K562 (cell line): ENCODE results near the gene OR5AU1. TPM values are rescaled to one million over a fixed set of nuclear protein-coding genes. Genes with fewer than 3 reads are reported as not detected.

ENCODE experiments used
- ATAC-seq: fragments of 200-7000 bp; cut with Tn5 transposase; 3 replicates; pipeline ENCODE4 v1.9.1; 2020; ENCODE audit warnings: moderate library complexity
- BruUV-seq: library from RNA; stranded (reverse); fragments of 400-500 nt; replicated peaks from 2 replicates; lab custom pipeline; 2021; lab: Mats Ljungman, UMichigan
- CTCF ChIA-PET: fragments of 300-600 bp; formaldehyde crosslinking; extraction: SDS; loops from one replicate; lab custom pipeline; 2021; ENCODE audit warnings: low intra/inter-chr PET ratio; lab: Yijun Ruan, JAX
- POLR2A ChIA-PET: fragments of 300-600, 350-650 bp; sonication (Branson Sonifier 250); formaldehyde crosslinking; extraction: SDS; loops from one replicate; lab custom pipeline; 2021; ENCODE audit warnings: antibody characterized with exemption, inconsistent platforms; lab: Yijun Ruan, JAX
- DNase-seq, 4 experiments: peaks; one replicate each; pipeline versions ENCODE4 v3.0.0 to v3.0.0-alpha.2; 2011 to 2018; ENCODE audit warnings: low spot score in 3 of 4, mixed read lengths in 3 of 4; ENCODE audit errors: extremely low read depth in 1 of 4
- FAIRE-seq: peaks from 2 replicates; lab custom pipeline; 2011; peaks lifted over from hg19 to GRCh38; lab: Jason Lieb, UNC
- H2AFZ ChIP-seq: 2 replicates; pipeline ENCODE4 v1.6.0; 2011; ENCODE audit warnings: low read depth, low read length, control low read depth, inconsistent platforms
- H3K27ac ChIP-seq: fragments of 200-600 bp; 3 replicates; pipeline ENCODE4 v1.8.0; 2011; ENCODE audit warnings: low read depth, mild to moderate bottlenecking, control low read depth, inconsistent platforms, low read length, moderate library complexity, mixed read lengths; ENCODE audit errors: extremely low read depth
- H3K27me3 ChIP-seq, 2 experiments: fragments of 300-600 bp in 1 of 2; 2 replicates in 1 of 2; 3 replicates in 1 of 2; pipeline versions ENCODE4 v1.6.0 to v1.8.0; 2011; ENCODE audit warnings: inconsistent platforms in 2 of 2, low read length in 2 of 2, mild to moderate bottlenecking in 1 of 2, mixed read lengths in 1 of 2, moderate library complexity in 1 of 2; ENCODE audit not compliant: control insufficient read depth in 2 of 2, insufficient read depth in 2 of 2
- H3K36me3 ChIP-seq: fragments of 300-600 bp; 3 replicates; pipeline ENCODE4 v1.8.0; 2011; ENCODE audit warnings: mild to moderate bottlenecking, low read length, inconsistent platforms; ENCODE audit not compliant: control insufficient read depth, insufficient read depth
- H3K4me1 ChIP-seq, 2 experiments: fragments of 200-600 bp in 1 of 2; replicated peaks in 1 of 2; 2 replicates in 1 of 2; 3 replicates in 1 of 2; pipeline versions ENCODE4 v1.5.1 to v1.8.0; 2011; ENCODE audit warnings: inconsistent platforms in 2 of 2, low read length in 2 of 2, mild to moderate bottlenecking in 1 of 2, mixed read lengths in 1 of 2, moderate library complexity in 1 of 2; ENCODE audit not compliant: control insufficient read depth in 2 of 2, insufficient read depth in 2 of 2
- H3K4me2 ChIP-seq: 2 replicates; pipeline ENCODE4 v1.6.1; 2011; ENCODE audit warnings: low read length, control low read depth, inconsistent platforms, mixed read lengths; ENCODE audit not compliant: insufficient read depth
- H3K4me3 ChIP-seq: fragments of 200-600 bp; sonication (generic), shearing (Covaris generic); 2 replicates; pipeline ENCODE4 v1.5.1; 2016; ENCODE audit warnings: control low read depth, inconsistent platforms
- H3K79me2 ChIP-seq: fragments of 200-600 bp; 3 replicates; pipeline ENCODE4 v1.8.0; 2011; ENCODE audit warnings: low read length, inconsistent platforms; ENCODE audit not compliant: control insufficient read depth, insufficient read depth
- H3K9ac ChIP-seq, 2 experiments: 2 replicates each; pipeline versions ENCODE4 v1.6.0 to v1.6.1; 2011; ENCODE audit warnings: low read depth in 2 of 2, low read length in 2 of 2, control low read depth in 1 of 2, inconsistent platforms in 1 of 2, mild to moderate bottlenecking in 1 of 2, mixed read lengths in 1 of 2; ENCODE audit not compliant: insufficient read depth in 1 of 2
- H3K9me1 ChIP-seq: one replicate; pipeline ENCODE4 v1.6.0; 2011; ENCODE audit warnings: inconsistent platforms, mild to moderate bottlenecking, low read length, moderate library complexity; ENCODE audit not compliant: control insufficient read depth, insufficient read depth
- H3K9me3 ChIP-seq: replicated peaks from 2 replicates; pipeline ENCODE4 v1.5.1; 2011; ENCODE audit warnings: low read depth, low read length, inconsistent platforms; ENCODE audit not compliant: control insufficient read depth, insufficient read depth
- H4K20me1 ChIP-seq: replicated peaks from 2 replicates; pipeline ENCODE4 v1.6.1; 2011; ENCODE audit warnings: low read length, inconsistent platforms, mixed read lengths; ENCODE audit not compliant: control insufficient read depth, insufficient read depth
- CBFA2T2 ChIP-seq: fragments of 450-650 bp; conservative IDR thresholded peaks from 2 replicates; pipeline ENCODE4 v1.6.1; 2017; ENCODE audit warnings: mild to moderate bottlenecking
- CEBPB ChIP-seq: fragments of 450-650 bp; IDR thresholded peaks from 2 replicates; pipeline ENCODE4 v1.6.1; 2016; ENCODE audit warnings: missing genetic modification characterization, missing compliant biosample characterization
- NR4A1 ChIP-seq, 2 experiments: fragments of 250-450 bp in 1 of 2; fragments of 450-650 bp in 1 of 2; sonication (Bioruptor Pico) in 1 of 2; IDR thresholded peaks; 2 replicates each; pipeline versions ENCODE4 v1.4.0 to v1.6.1; 2016 to 2020; ENCODE audit warnings: mild to moderate bottlenecking in 2 of 2, missing compliant biosample characterization in 1 of 2, missing genetic modification characterization in 1 of 2, moderate library complexity in 1 of 2
- WGBS: fragments of 100-300 bp; shearing (Covaris generic); methylation state at CpG from one replicate; pipeline ENCODE4 v1.1.6; 2016; ENCODE audit warnings: low coverage, mixed read lengths; ENCODE audit not compliant: insufficient coverage; ENCODE audit errors: missing lambda C conversion rate; 5-methylcytosine and 5-hydroxymethylcytosine counted together
- in situ Hi-C: fragments of 300-500 bp; cut with MboI; formaldehyde crosslinking; loops from 4 replicates; pipeline ENCODE4 v1.15.0; 2018; ENCODE audit warnings: inconsistent platforms, mixed read lengths
- intact Hi-C: fragments of 100-400 bp; cut with micrococcal nuclease; formaldehyde crosslinking; loops from 2 replicates; pipeline ENCODE4 v1.14.2; 2022
- polyA plus RNA-seq, 8 experiments: library from polyadenylated mRNA; depleted of rRNA in 4 of 8; stranded (reverse) in 5 of 8; unstranded in 3 of 8; fragments of >200 nt; fragmentation: Nextera tagmentation in 2 of 8; fragmentation: Illumina TruSeq in 1 of 8; extraction: Ambion mirVana in 2 of 8; extraction: Trizol in 1 of 8; gene quantifications; 2 replicates each; pipeline versions ENCODE4 v1.2.1 to v1.2.3, GENCODE V29; 2011 to 2014; ENCODE audit warnings: inconsistent platforms in 1 of 8, missing spikeins in 1 of 8
- total RNA-seq, 7 experiments: library from RNA; depleted of rRNA in 6 of 7; stranded (reverse); fragments of >200 nt in 6 of 7; fragmentation: Illumina TruSeq in 2 of 7; extraction: Trizol in 2 of 7; gene quantifications; 2 replicates each; pipeline versions ENCODE4 v1.2.1 to v1.2.3, GENCODE V29; 2011 to 2021; ENCODE audit warnings: low replicate concordance in 1 of 7
- TF ChIP-seq, protein P1 (sequence below): IDR thresholded peaks from 2 replicates; pipeline ENCODE4 v1.6.1; 2016; ENCODE audit warnings: missing genetic modification characterization, missing compliant biosample characterization

The OR5AU1 gene
- total and polyA plus RNA-seq, 9 of the 15 experiments (the other 6 are each of a cell fraction or from before 2014, with no cell fraction given): not detected

DNA sequence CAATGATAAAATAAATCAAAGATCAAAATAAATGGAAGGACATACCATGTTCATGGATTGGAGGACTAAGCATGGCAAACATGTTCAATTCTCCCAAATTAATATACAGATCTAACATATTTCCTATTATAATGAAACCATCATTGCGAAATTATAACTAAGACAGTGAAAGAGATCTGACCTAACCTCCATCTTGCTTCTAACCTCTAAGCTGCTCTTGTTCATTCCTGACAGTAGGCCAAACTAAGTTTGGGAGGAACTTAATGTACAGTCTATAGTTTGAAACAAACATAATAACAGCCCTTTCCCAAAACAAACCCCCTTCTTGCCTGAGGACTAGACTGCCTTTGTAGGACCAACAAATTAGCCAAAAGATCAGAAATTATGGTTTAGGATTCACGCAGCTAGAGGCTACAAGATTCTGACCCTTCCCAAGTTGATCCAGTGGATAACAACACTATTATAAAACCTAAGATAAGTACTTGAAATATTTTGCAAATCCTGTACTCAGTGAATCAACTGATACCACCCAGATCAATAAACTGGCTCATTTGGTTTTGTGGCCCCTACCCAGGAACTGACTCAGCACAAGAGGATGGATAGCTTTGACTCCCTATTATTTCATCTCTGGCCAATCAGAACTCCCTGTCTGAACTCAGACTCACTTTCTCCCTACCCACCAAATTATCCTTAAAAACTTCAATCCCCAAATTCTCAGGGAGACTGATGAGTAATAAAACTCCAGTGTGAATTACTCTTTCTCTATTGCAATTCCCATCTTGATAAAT lies 41.7 kb upstream of the OR5AU1 start:
- ATAC-seq (no peak), DNase-seq (no peak), FAIRE-seq (no peak)
- H3K4me3 ChIP-seq: no peak overlapping the region
- no peaks in the 10 kb centered on the region for H3K27me3 ChIP-seq
- peaks cover 0 to 3% of the 10 kb centered on the region in 2 experiments; a peak in 1 of 5 replicates for H3K4me1 ChIP-seq
- ChIA-PET CTCF (no interaction called here), POLR2A (no interaction called here)
- WGBS: 65% methylated on average over 2 of the region's 2 CpGs
- no peaks in the 10 kb centered on the region for H3K79me2 ChIP-seq
- no peak overlapping the region for H2AFZ ChIP-seq
- no peak overlapping the region for H3K27ac ChIP-seq
- H3K9ac ChIP-seq: no peak overlapping the region
- H3K9me3 ChIP-seq: no peaks in the 10 kb centered on the region
- in situ Hi-C loops: no loop called here
- H4K20me1 ChIP-seq: no peaks in the 10 kb centered on the region
- H3K9me1 ChIP-seq: no peaks in the 10 kb centered on the region
- TF ChIP-seq CEBPB (tag) (peak; percentile 58; the same call in 1 of the 2 replicates), CBFA2T2 (no peak)
- intact Hi-C loops: no loop called here
- no peak overlapping the region for H3K4me2 ChIP-seq
- BruUV-seq: no TSS peak
- no peaks in the 10 kb centered on the region for H3K36me3 ChIP-seq

DNA sequence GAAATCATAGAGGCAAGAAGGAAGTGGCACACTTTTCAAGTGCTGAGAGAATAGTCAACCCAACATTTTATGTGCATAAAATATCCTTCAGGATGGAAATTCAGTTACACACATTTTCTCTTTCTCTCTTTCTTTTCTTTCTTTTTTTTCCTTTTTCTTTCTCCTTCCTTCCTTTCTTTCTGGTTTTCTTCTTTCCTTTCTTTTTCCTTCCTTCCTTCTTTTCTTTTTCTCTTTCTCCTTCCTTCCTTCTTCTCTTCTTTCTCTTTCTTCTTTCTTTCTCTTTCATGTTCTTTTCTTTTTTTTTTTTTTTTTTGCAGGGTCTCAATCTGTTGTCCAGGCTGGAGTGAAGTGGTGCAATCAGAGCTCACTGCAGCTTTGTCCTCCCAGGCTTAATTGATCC lies 38.7 kb upstream of the OR5AU1 start:
- no peak overlapping the region for H3K4me2 ChIP-seq
- no peak for TF ChIP-seq NR4A1 (CRISPR knock-in tag; IDR thresholded peaks at IDR 0.05)
- TF ChIP-seq NR4A1 (tag; IDR thresholded peaks at IDR 0.05): no peak
- TF ChIP-seq, protein P1, sequence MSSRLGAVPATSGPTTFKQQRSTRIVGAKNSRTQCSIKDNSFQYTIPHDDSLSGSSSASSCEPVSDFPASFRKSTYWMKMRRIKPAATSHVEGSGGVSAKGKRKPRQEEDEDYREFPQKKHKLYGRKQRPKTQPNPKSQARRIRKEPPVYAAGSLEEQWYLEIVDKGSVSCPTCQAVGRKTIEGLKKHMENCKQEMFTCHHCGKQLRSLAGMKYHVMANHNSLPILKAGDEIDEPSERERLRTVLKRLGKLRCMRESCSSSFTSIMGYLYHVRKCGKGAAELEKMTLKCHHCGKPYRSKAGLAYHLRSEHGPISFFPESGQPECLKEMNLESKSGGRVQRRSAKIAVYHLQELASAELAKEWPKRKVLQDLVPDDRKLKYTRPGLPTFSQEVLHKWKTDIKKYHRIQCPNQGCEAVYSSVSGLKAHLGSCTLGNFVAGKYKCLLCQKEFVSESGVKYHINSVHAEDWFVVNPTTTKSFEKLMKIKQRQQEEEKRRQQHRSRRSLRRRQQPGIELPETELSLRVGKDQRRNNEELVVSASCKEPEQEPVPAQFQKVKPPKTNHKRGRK (tag): peak; percentile 85
- TF ChIP-seq, all 486 proteins: peak for 1
- ChIA-PET POLR2A (interaction anchor here (0.5 to 3.3 kb wide), 2 partner anchors 8 to 10 kb away, joined by 3 to 20 read pairs; no protein-coding TSS in a partner anchor), CTCF (no interaction called here)
- no TSS peak for BruUV-seq
- Histone ChIP-seq H4K20me1 (no peaks in the 10 kb centered on the region), H3K79me2 (no peaks in the 10 kb centered on the region), H3K9ac (no peak overlapping the region), H3K27ac (no peak overlapping the region), H3K4me3 (no peak overlapping the region), H3K4me1 (peaks cover 4 to 11% of the 10 kb centered on the region in 2 experiments; a peak in 3 of 5 replicates), H3K9me3 (no peaks in the 10 kb centered on the region), H2AFZ (no peak overlapping the region), H3K36me3 (no peaks in the 10 kb centered on the region), H3K9me1 (no peaks in the 10 kb centered on the region), H3K27me3 (no peaks in the 10 kb centered on the region)
- DNase-seq: no peak
- intact Hi-C loops: no loop called here
- in situ Hi-C loops: no loop called here
- no peak for FAIRE-seq
- no peak for ATAC-seq
